ENCODE data around the gene CDC7. TPM values are rescaled to one million over a fixed set of nuclear protein-coding genes. Genes with fewer than 3 reads are reported as not detected.
A peak's percentile ranks its signal among the peaks of the same experiment; 100 is the strongest.

Gene CDC7
- total and polyA plus RNA-seq, 2 of the 13 experiments (the other 11 are each of a cell fraction or from before 2014, with no cell fraction given): 2.5 to 12.6 TPM

DNA sequence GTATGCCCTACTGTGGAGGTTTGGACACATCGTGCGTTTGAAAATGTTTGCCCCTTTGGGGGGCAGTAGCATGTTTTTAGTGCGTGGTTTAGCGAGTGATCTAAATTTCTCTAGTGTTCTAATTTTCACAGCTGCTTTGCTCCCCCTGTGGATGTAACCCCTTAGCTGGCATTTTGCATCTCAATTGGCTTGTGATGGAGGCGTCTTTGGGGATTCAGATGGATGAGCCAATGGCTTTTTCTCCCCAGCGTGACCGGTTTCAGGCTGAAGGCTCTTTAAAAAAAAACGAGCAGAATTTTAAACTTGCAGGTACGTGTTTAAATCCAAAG is 836 bp downstream of the CDC7 start:
- Histone ChIP-seq H3K4me1 (ENCODE audit: insufficient read depth, low read length) (peaks cover 23% of the 10 kb centered on the region), H3K79me2 (ENCODE audit: insufficient read depth, low read length) (peaks cover 17% of the 10 kb centered on the region), H3K27ac (ENCODE audit: extremely low read length, insufficient read depth, low read length) (peak overlapping the region; percentile 81), H3K4me3 (replicated peaks in 1 of 3; ENCODE audit: insufficient read depth in 1 of 3, low read depth in 2 of 3, low read length in 3 of 3) (peak overlapping the region; percentile 44 to 69 (median 49); a peak in 5 of 6 replicates), H3K9ac (ENCODE audit: insufficient read depth, low read depth, low read length) (peak overlapping the region; percentile 61), H3K4me2 (ENCODE audit: low read depth, low read length) (peak overlapping the region; percentile 69), H3K27me3 (ENCODE audit: control insufficient read depth in 1 of 2, insufficient read depth in 2 of 2, low read length in 2 of 2) (no peaks in the 10 kb centered on the region), H3K9me3 (ENCODE audit: low read length) (no peaks in the 10 kb centered on the region), H3K36me3 (replicated peaks in 1 of 2; ENCODE audit: control insufficient read depth in 1 of 2, insufficient read depth in 2 of 2, low read length in 2 of 2) (no peaks in the 10 kb centered on the region), H4K20me1 (ENCODE audit: insufficient read depth, low read length) (no peaks in the 10 kb centered on the region), H2AFZ (ENCODE audit: low read length) (no peak overlapping the region)
- under 1% methylated on average over 9 of the region's 9 CpGs for WGBS (ENCODE audit: low lambda C conversion rate)
- intact Hi-C loops (cut with micrococcal nuclease; ENCODE audit: unreplicated experiment) (loop anchor here (1.0 to 5.0 kb wide), 2 partner anchors 219 to 326 kb away; no protein-coding TSS in a partner anchor), in situ Hi-C loops (cut with HindIII; ENCODE audit: extremely low pct_ligation_motif_present, low pct_unique_long_range_greater_than_20kb) (no loop called here)
- BruUV-seq (replicated peaks): no TSS peak
- no peak for ATAC-seq
- ChIA-PET CTCF (ENCODE audit: low intra/inter-chr PET ratio, low total read pairs) (no interaction called here), POLR2A (no interaction called here)
- FAIRE-seq: peak; percentile 68
- TF ChIP-seq ZMYM4 (CRISPR knock-in tag; IDR thresholded peaks at IDR 0.05) (no peak), U2AF1 (optimal IDR thresholded peaks at IDR 0.05; ENCODE audit: low read depth, low read length) (peak; percentile 25), KLF12 (CRISPR knock-in tag; IDR thresholded peaks at IDR 0.05; ENCODE audit: borderline replicate concordance) (0 out of 2 replicates have a peak, but pooled peaks have one; percentile 2), ZNF430 (CRISPR knock-in tag; IDR thresholded peaks at IDR 0.05) (no peak), MAFK (conservative IDR thresholded peaks at IDR 0.05 in 1 of 2, IDR thresholded peaks at IDR 0.05 in 1 of 2; ENCODE audit: low read length in 2 of 2) (peak in 1 of 2 experiments; percentile 35; a peak in 1 of 4 replicates), FIP1L1 (IDR thresholded peaks at IDR 0.05; ENCODE audit: borderline replicate concordance, insufficient read depth, low read depth, low read length) (0 out of 2 replicates have a peak, but pooled peaks have one; percentile 1), MXD4 (CRISPR knock-in tag; IDR thresholded peaks at IDR 0.05) (no peak), ZNF34 (CRISPR knock-in tag; IDR thresholded peaks at IDR 0.05; ENCODE audit: borderline replicate concordance) (no peak), ZNF564 (CRISPR knock-in tag; IDR thresholded peaks at IDR 0.05) (0 out of 2 replicates have a peak, but pooled peaks have one; percentile 3), NAIF1 (CRISPR knock-in tag; IDR thresholded peaks at IDR 0.05; ENCODE audit: borderline replicate concordance) (0 out of 2 replicates have a peak, but pooled peaks have one; percentile 27), NCOR1 (IDR thresholded peaks at IDR 0.05; ENCODE audit: borderline replicate concordance, low read length) (peak; percentile 22; the same call in 1 of the 2 replicates), MAFF (IDR thresholded peaks at IDR 0.05; ENCODE audit: low read depth, low read length) (peak; percentile 51)
- TF ChIP-seq, protein P1, sequence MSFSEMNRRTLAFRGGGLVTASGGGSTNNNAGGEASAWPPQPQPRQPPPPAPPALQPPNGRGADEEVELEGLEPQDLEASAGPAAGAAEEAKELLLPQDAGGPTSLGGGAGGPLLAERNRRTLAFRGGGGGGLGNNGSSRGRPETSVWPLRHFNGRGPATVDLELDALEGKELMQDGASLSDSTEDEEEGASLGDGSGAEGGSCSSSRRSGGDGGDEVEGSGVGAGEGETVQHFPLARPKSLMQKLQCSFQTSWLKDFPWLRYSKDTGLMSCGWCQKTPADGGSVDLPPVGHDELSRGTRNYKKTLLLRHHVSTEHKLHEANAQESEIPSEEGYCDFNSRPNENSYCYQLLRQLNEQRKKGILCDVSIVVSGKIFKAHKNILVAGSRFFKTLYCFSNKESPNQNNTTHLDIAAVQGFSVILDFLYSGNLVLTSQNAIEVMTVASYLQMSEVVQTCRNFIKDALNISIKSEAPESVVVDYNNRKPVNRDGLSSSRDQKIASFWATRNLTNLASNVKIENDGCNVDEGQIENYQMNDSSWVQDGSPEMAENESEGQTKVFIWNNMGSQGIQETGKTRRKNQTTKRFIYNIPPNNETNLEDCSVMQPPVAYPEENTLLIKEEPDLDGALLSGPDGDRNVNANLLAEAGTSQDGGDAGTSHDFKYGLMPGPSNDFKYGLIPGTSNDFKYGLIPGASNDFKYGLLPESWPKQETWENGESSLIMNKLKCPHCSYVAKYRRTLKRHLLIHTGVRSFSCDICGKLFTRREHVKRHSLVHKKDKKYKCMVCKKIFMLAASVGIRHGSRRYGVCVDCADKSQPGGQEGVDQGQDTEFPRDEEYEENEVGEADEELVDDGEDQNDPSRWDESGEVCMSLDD (CRISPR knock-in tag; IDR thresholded peaks at IDR 0.05; ENCODE audit: borderline replicate concordance): 0 out of 2 replicates have a peak, but pooled peaks have one; percentile 7
- TF ChIP-seq, protein P2, sequence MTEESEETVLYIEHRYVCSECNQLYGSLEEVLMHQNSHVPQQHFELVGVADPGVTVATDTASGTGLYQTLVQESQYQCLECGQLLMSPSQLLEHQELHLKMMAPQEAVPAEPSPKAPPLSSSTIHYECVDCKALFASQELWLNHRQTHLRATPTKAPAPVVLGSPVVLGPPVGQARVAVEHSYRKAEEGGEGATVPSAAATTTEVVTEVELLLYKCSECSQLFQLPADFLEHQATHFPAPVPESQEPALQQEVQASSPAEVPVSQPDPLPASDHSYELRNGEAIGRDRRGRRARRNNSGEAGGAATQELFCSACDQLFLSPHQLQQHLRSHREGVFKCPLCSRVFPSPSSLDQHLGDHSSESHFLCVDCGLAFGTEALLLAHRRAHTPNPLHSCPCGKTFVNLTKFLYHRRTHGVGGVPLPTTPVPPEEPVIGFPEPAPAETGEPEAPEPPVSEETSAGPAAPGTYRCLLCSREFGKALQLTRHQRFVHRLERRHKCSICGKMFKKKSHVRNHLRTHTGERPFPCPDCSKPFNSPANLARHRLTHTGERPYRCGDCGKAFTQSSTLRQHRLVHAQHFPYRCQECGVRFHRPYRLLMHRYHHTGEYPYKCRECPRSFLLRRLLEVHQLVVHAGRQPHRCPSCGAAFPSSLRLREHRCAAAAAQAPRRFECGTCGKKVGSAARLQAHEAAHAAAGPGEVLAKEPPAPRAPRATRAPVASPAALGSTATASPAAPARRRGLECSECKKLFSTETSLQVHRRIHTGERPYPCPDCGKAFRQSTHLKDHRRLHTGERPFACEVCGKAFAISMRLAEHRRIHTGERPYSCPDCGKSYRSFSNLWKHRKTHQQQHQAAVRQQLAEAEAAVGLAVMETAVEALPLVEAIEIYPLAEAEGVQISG (CRISPR knock-in tag; IDR thresholded peaks at IDR 0.05): no peak
- DNase-seq (ENCODE audit: low spot score): no peak

Measured in HepG2 (cell line).